Measurements from ENCODE around the gene BCAR1.

DNA sequence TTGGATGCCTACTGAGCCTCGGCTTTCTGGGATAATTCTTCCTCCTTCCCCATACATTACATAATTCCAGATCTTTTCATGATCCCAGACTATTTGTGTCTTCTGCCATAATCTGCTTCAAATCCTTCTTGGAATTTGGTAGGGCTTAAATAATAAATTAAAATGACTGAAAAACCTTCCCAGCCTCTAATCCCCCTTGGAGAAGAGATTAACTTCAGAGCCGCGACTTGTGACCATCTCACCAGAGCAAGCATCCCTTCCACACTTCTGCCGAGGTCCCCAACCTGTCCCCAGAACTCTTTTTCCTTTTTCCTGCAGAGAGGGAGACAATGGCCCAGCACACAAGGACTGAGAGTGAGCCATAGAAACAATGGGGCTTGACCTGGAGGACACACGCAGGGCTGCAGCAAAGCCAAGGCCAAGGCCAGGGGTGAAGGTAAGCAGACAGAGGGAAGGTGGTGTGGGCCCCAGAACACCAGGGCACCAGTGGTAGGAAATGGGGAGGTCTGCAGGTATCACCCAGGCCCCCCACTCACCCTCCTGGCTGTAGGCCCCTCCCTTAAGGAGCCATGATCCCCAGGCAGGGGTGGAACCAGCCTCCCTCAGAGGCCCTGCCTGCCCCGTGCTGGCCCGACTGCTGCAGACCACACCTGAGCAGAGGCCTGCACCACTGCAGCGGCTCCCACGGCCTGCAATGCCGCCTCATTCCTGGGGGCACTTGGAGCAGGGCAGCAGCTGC, 9.6 kb upstream of the BCAR1 start:
- TF ChIP-seq, protein P1, sequence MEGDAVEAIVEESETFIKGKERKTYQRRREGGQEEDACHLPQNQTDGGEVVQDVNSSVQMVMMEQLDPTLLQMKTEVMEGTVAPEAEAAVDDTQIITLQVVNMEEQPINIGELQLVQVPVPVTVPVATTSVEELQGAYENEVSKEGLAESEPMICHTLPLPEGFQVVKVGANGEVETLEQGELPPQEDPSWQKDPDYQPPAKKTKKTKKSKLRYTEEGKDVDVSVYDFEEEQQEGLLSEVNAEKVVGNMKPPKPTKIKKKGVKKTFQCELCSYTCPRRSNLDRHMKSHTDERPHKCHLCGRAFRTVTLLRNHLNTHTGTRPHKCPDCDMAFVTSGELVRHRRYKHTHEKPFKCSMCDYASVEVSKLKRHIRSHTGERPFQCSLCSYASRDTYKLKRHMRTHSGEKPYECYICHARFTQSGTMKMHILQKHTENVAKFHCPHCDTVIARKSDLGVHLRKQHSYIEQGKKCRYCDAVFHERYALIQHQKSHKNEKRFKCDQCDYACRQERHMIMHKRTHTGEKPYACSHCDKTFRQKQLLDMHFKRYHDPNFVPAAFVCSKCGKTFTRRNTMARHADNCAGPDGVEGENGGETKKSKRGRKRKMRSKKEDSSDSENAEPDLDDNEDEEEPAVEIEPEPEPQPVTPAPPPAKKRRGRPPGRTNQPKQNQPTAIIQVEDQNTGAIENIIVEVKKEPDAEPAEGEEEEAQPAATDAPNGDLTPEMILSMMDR (IDR thresholded peaks at IDR 0.05) = no peak
- no peak for TF ChIP-seq POLR2A (IDR thresholded peaks at IDR 0.05)
